Endothelial cell of umbilical vein (primary cell): Measurements from ENCODE around the gene EFNA2. TPM values are rescaled to one million over a fixed set of nuclear protein-coding genes. Genes with fewer than 3 reads are reported as not detected.

Source experiments
- BruUV-seq: library from RNA; stranded (reverse); fragments of 400-500 nt; replicated peaks from 2 replicates; lab custom pipeline; 2021; lab: Mats Ljungman, UMichigan
- CTCF ChIA-PET: fragments of 300-600, 350-600 bp; sonication (Branson Sonifier 250); formaldehyde crosslinking; loops from one replicate; lab custom pipeline; 2021; ENCODE audit warnings: antibody characterized with exemption, inconsistent platforms; lab: Charles Lee
- POLR2A ChIA-PET: fragments of 300-600, 350-600 bp; sonication (Branson Sonifier 250); formaldehyde crosslinking; loops from one replicate; lab custom pipeline; 2021; ENCODE audit warnings: antibody characterized with exemption, inconsistent platforms; lab: Charles Lee
- DNase-seq: peaks from one replicate; pipeline ENCODE4 v3.0.0-alpha.2; 2011; ENCODE audit warnings: low read depth, low spot score
- FAIRE-seq: peaks from 2 replicates; lab custom pipeline; 2011; peaks lifted over from hg19 to GRCh38; lab: Jason Lieb, UNC
- H2AFZ ChIP-seq: 2 replicates; pipeline ENCODE4 v1.6.0; 2012; ENCODE audit warnings: low read depth, low read length, control low read depth, inconsistent platforms
- H3K27ac ChIP-seq: 2 replicates; pipeline ENCODE4 v1.5.1; 2011; ENCODE audit warnings: low read depth, mild to moderate bottlenecking, control low read depth, low read length, moderate library complexity; ENCODE audit not compliant: insufficient read depth
- H3K27me3 ChIP-seq, 2 experiments: 2 replicates each; pipeline versions ENCODE4 v1.6.0 to v1.6.1; 2011; ENCODE audit warnings: low read length in 2 of 2, mixed read lengths in 1 of 2; ENCODE audit not compliant: control insufficient read depth in 2 of 2, insufficient read depth in 2 of 2
- H3K36me3 ChIP-seq, 2 experiments: 2 replicates in 1 of 2; 3 replicates in 1 of 2; pipeline ENCODE4 v1.5.1; 2011; ENCODE audit warnings: low read length in 2 of 2, mild to moderate bottlenecking in 1 of 2, moderate library complexity in 1 of 2; ENCODE audit not compliant: control insufficient read depth in 2 of 2, insufficient read depth in 2 of 2; ENCODE audit errors: extremely low read depth in 1 of 2
- H3K4me1 ChIP-seq: 3 replicates; pipeline ENCODE4 v1.5.1; 2011; ENCODE audit warnings: mild to moderate bottlenecking, low read length; ENCODE audit not compliant: control insufficient read depth, insufficient read depth; ENCODE audit errors: extremely low read depth
- H3K4me2 ChIP-seq: 2 replicates; pipeline ENCODE4 v1.6.1; 2011; ENCODE audit warnings: low read length, control low read depth, mixed read lengths; ENCODE audit not compliant: insufficient read depth
- H3K4me3 ChIP-seq, 3 experiments: fragments of 200-600 bp in 1 of 3; sonication (generic), shearing (Covaris generic) in 1 of 3; replicated peaks in 1 of 3; 2 replicates each; pipeline ENCODE4 v1.5.1; 2011 to 2016; ENCODE audit warnings: control low read depth in 3 of 3, low read length in 3 of 3, mild to moderate bottlenecking in 2 of 3, inconsistent platforms in 1 of 3, low read depth in 1 of 3, moderate library complexity in 1 of 3; ENCODE audit not compliant: insufficient read depth in 1 of 3
- H3K79me2 ChIP-seq: 2 replicates; pipeline ENCODE4 v1.6.0; 2012; ENCODE audit warnings: low read length, inconsistent platforms; ENCODE audit not compliant: control insufficient read depth, insufficient read depth
- H3K9ac ChIP-seq: replicated peaks from 2 replicates; pipeline ENCODE3; 2011; ENCODE audit warnings: low read length, control low read depth; ENCODE audit not compliant: insufficient read depth; ENCODE audit errors: extremely low read depth
- H3K9me1 ChIP-seq: replicated peaks from 3 replicates; pipeline ENCODE4 v1.6.0; 2011; ENCODE audit warnings: mild to moderate bottlenecking, low read length; ENCODE audit not compliant: control insufficient read depth, insufficient read depth; ENCODE audit errors: extremely low read depth
- H3K9me3 ChIP-seq: replicated peaks from 2 replicates; pipeline ENCODE4 v1.5.1; 2012; ENCODE audit warnings: low read length, inconsistent platforms; ENCODE audit not compliant: control insufficient read depth, insufficient read depth
- H4K20me1 ChIP-seq: replicated peaks from 2 replicates; pipeline ENCODE3; 2011; ENCODE audit warnings: mild to moderate bottlenecking, low read length; ENCODE audit not compliant: control insufficient read depth, insufficient read depth; ENCODE audit errors: extremely low read depth
- CTCF ChIP-seq, 2 donors: IDR thresholded peaks; 1 replicate in 1 of 2; 2 replicates in 1 of 2; pipeline ENCODE4 v1.5.1; 2011; ENCODE audit warnings: low read length in 2 of 2, mild to moderate bottlenecking in 2 of 2, moderate library complexity in 2 of 2, control low read depth in 1 of 2, inconsistent platforms in 1 of 2, low read depth in 1 of 2; ENCODE audit not compliant: insufficient read depth in 1 of 2; ENCODE audit errors: extremely low read depth in 1 of 2
- MAX ChIP-seq: IDR thresholded peaks from 2 replicates; pipeline ENCODE4 v1.6.1; 2011; ENCODE audit not compliant: insufficient read depth, insufficient read length
- POLR2AphosphoS5 ChIP-seq: IDR thresholded peaks from 2 replicates; pipeline ENCODE4 v1.6.1; 2012; ENCODE audit warnings: low read depth, mild to moderate bottlenecking, control low read depth, low read length, moderate library complexity; ENCODE audit not compliant: insufficient read depth
- dilution Hi-C: fragments of 300-500 bp; cut with MboI; formaldehyde crosslinking; loops from one replicate; pipeline ENCODE4 v1.15.0; 2019; ENCODE audit warnings: low sequenced_read_pairs; ENCODE audit not compliant: extremely low pct_ligation_motif_present
- intact Hi-C: fragments of 100-400 bp; cut with micrococcal nuclease; formaldehyde crosslinking; loops from one replicate; pipeline ENCODE4 v1.10.0; 2022
- polyA plus RNA-seq, 4 experiments: library from polyadenylated mRNA; depleted of rRNA in 3 of 4; stranded (reverse) in 3 of 4; unstranded in 1 of 4; fragments of >200 nt; gene quantifications; 2 replicates each; pipeline versions ENCODE4 v1.2.1 to v1.2.3, GENCODE V29; 2011 to 2012; ENCODE audit warnings: missing spikeins in 1 of 4
- total RNA-seq: library from RNA; stranded (reverse); gene quantifications from 2 replicates; pipeline ENCODE4 v1.2.3, GENCODE V29; 2021

EFNA2 gene
- total and polyA plus RNA-seq, 2 donors (not counting 3 experiments of a cell fraction or from before 2014, with no cell fraction given) = 0.52 to 1.1 TPM

- ChIA-PET POLR2A (interaction anchor here (0.6 to 2.3 kb wide), 8 partner anchors 9 to 521 kb away, joined by 3 to 24 read pairs (median 5); partner anchors contain the start of genes ATP5F1D and MIDN), CTCF (interaction anchor here (0.6 to 7.2 kb wide), 12 partner anchors 8 to 321 kb away, joined by 3 to 1001 read pairs (median 7); partner anchors contain the start of genes ATP5F1D and FAM174C)
- peaks cover 6 to 11% of the 10 kb centered on the region in 2 experiments for H3K36me3 ChIP-seq
- H3K4me3 ChIP-seq = peak overlapping the region; percentile 23 to 43 (median 37)
- no peaks in the 10 kb centered on the region for H3K27me3 ChIP-seq
- H4K20me1 ChIP-seq = no peaks in the 10 kb centered on the region
- intact Hi-C loops = loop anchor here (1.0 kb wide), 3 partner anchors 18 to 46 kb away; no protein-coding TSS in a partner anchor
- peak overlapping the region; percentile 13 for H3K9ac ChIP-seq
- H3K27ac ChIP-seq = no peak overlapping the region
- FAIRE-seq = peak; percentile 53
- peak overlapping the region; percentile 52 for H2AFZ ChIP-seq
- dilution Hi-C loops = no loop called here
- peak; percentile 52 for DNase-seq
- H3K9me3 ChIP-seq = no peaks in the 10 kb centered on the region
- no peaks in the 10 kb centered on the region for H3K9me1 ChIP-seq
- BruUV-seq = no TSS peak
- TF ChIP-seq MAX (peak; percentile 6), POLR2AphosphoS5 (no peak), CTCF (IDR thresholded peaks at IDR 0.05; ENCODE audit: extremely low read depth in 1 of 2, insufficient read depth in 1 of 2, low read depth in 1 of 2, low read length in 2 of 2) (peak; percentile 87 to 92)
- peaks cover 25% of the 10 kb centered on the region for H3K79me2 ChIP-seq
- H3K4me2 ChIP-seq = peak overlapping the region; percentile 43
- H3K4me1 ChIP-seq = peaks cover 38% of the 10 kb centered on the region
Observed at GRCh38 chr19:1266916-1267476, 18.7 kb upstream of the EFNA2 start.
